GM18909 (cell line): ENCODE results near the gene SORCS3.

Experiments
- ATAC-seq: cut with Tn5 transposase; IDR thresholded peaks from one replicate; pipeline ENCODE4 v1.9.1; 2021; ENCODE audit warnings: mild to moderate bottlenecking; ENCODE audit not compliant: unreplicated experiment, poor library complexity

SORCS3 gene

DNA sequence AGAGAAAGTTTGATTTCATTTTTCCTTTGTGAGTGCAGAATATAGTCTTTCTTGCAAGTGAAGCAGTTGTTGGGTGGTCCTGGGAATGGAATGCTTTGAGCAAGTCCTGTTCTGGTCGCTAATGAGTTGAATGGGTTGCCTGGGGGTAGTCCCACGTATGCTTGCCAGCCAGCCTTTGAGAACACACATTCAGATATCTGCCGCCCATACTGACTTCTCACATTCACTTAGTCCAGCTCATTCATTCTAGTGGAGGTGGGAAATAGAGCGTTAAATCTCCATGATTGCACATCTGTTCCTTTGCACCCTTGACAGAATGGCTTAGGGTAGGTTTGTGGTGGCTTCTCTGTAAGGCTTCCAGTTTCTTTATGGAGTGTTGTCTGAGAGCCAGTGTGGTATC is 256.6 kb downstream of the SORCS3 start:
- no peak for ATAC-seq

DNA sequence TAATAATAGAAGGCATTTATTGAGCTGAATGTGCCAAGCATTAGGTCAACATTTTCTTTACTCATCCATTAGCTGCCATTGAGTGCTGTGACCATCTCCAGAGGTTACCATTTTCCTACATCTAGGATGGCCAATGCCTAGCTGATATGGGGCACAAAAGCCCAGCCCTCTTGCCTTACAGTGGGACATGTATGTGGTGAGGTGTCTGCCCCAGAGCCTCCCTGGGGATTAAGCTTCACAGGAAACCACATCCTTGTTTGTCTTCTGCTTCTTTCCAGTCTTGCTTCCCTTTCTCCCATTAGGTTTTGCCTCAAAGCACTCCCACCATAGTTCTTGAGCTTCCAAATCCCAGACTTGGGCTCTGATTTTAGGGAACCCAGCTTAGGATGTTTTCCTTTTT is 258.7 kb downstream of the SORCS3 start:
- peak; percentile 60 for ATAC-seq

DNA sequence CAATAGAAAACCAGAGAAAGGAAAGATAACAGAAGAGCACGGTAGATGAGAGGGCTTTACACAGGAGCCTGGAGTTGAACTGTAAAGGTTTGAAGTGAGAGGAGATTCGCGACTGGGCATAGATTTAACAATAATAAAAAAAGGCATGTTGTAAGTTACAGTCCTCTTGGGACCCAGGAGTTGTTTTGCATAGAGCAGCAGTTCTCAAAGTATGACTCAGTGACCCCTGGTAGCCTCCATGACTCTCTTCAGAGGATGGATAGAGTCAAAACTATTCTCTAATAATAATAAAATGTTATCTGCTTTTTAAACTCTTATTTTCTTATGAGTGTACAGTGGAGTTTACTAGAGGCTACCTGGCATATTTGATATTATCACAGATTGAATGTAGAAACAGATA is 262.3 kb downstream of the SORCS3 start:
- no peak for ATAC-seq

DNA sequence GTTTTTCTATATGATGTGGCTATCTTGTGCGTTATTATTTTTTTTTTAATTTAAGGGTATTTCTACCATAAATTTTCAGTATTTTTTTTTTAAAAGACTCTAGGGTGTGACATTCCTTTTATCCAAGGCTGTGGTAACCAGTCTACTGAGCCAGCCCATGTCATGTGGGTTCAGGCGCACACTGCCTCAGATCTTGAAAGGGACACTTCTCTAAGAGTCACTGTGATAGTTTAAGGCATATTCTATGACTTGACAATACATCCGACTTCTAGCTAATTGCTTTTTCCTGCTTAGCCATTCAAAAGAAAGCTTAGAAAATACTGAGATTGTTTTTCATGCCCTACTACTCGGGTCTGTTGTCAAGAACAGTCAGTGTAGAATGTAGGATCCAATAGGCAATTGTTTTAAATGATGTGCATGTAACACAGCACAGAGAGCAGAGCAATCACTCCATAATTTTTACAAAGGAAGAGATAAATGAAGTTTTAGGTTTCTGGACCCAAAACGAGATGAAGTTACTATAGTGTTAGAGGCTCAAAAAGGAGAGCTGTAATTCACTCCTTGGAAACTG is 263.7 kb downstream of the SORCS3 start:
- no peak for ATAC-seq

DNA sequence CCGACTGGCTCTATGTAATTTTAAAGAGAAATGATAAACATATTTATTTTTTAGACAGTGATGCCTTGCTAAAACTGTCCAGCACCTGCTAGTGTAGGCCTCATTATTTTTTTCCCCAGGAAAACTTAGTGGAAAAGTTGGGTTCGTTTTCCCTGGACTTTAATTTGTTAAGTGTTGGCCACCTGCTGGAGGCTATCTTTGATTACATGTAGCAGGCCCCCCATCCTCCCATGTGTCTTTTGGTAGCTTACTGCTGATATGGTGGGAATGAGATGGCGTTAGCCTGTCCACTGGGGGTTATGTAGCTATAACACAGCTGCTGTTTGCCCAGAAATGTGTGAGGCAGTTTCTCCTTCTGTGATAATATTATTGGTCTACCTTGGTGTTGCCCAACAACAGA is 265.0 kb downstream of the SORCS3 start:
- no peak for ATAC-seq

DNA sequence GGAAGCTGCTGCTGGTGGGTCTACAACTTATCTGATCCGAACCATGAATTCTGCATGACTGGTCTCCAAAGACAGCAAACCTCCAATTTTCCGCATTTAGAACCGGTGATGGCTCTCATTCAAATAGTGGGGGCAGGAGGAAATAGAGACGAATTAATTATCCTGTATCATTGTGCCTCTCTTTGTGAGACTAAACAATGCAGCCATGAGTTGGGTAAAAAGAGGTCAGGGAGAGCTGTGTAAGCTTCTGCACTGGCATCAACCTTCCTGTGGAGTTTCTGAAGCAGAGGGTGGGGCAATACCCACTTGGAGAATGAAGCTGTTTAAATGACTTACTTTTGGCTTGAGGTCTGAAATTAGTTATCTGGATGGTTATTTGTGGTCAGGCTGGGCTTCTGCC is 266.4 kb downstream of the SORCS3 start:
- no peak for ATAC-seq

DNA sequence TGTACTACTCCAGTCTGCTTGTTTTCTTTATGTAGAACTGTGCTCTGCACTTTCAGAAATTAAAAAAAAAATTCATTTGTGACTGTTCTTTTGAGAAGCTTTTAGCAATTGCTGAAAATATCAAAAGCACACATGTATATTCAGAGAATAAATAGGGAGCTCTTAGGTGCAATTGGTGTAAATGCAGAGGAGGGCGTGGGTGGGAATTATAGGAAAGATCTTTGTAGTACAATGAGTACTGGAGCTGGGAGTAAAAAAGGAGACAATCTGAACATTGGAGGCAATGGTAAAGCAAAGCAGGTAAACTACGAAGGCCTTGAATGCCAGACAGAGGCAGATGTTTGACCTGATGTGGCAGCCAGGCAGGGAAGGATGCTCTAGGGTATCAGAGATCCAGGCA is 267.5 kb downstream of the SORCS3 start:
- no peak for ATAC-seq

DNA sequence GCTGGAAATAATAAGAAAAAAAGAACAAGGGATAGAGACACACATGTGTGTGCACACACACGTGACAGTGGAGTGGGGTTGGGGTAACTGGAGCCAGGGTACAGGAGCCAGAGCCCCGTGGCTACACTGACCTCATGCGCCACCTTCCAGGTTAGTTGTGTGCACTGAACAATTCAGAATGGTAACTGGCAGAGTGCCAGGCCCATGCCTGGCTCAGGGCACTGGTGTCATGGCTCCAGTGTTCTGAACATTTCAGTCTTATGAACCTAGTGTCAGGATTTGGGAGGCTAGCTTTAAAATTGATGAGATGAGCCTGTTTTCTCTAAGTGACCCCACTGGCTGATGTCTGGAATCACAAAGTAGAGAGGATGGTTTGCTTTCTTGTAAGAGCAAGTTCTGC is 269.6 kb downstream of the SORCS3 start:
- ATAC-seq: no peak

DNA sequence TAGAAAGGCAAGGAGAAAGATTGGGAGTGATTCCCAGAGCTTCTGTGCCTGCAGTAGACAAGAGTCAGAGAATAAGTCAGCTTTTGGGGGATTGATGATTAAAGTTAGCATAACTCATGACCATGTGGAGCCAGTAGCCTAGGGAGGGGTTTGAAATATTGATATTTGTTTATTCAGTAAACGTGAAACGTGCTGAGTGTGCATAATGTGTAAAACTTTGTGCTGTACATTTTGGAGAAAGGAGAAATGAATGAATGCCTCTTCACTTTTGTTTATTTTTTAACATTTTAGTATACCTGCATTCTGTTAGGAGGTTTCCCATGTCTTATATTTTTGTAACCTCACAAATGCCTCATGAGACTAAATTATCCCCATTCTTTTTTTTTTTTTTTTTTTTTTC is 272.3 kb downstream of the SORCS3 start:
- ATAC-seq: no peak

DNA sequence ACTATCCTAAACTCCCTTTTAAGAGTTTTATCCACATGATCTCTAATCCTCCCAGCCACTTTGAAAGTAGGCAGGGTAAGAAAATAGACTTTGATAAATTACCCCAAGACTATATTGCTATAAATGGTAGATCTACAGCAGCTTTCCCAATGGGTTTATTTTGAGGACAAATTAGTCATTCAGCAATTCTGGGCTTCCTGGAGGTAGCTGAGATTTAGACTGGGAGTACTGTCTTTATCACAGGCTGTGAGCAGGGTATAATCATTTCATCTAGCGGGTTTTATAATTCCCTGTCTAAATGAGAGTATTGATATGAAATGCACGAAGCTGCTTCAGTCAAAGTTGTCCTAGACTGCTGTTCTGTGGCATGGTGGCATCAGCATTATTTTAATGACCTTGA is 279.4 kb downstream of the SORCS3 start:
- ATAC-seq: no peak

DNA sequence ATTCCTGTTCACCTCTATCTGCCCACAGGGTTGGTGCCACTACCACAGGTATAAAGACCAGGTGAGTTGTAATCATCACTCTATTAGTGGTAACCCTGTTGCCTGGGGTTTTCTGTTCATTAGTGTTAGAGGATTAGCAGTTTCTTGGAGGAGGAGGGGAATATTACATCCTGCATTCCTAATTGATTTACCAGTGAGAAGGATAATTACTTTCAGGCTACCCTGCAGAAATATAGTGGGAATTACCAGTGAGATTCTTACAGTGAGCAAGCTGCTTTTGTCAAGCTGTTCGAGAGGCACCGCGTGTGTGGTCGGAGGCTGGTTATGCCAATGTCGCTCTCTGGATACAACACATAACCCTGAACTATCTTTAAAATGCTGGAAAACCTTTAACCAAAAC is 280.7 kb downstream of the SORCS3 start:
- no peak for ATAC-seq

DNA sequence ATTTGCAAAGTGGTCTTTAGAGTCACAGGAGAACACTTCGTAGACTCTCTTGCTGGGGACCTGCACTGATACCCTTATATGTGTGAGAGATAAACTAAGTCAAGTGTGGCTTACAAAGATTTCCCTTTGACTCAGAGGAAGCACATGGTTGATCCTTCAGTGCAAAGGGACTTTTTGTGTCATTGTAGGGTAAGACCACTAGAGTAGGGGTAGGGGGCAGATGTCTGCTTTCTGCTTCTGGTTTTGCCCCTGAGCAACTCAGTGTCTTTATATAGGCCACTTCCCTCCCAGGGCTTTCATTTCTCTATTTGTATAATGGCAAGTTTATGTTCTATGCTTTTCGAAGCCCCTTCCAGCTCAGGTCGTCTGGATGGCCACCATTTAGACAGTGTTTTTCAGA is 281.7 kb downstream of the SORCS3 start:
- peak; percentile 80 for ATAC-seq

DNA sequence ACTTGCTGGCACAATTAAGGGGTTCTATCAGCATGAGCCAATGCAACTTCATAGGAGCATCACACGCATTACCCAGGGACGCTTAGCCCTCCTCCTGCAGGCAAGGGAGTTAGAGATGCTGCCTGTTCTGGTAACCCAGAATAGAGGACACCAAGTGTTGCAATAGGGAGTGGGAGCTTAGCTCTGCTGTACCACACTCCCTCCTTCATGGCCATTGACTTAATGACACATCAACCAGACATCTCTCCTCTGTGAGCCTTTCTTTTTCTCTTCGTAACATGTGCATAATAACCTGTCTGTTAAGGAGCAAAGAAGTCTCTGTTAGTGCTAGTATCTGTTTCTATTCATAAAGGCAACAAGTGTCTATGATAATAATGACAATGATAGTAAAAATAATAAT is 282.4 kb downstream of the SORCS3 start:
- no peak for ATAC-seq

DNA sequence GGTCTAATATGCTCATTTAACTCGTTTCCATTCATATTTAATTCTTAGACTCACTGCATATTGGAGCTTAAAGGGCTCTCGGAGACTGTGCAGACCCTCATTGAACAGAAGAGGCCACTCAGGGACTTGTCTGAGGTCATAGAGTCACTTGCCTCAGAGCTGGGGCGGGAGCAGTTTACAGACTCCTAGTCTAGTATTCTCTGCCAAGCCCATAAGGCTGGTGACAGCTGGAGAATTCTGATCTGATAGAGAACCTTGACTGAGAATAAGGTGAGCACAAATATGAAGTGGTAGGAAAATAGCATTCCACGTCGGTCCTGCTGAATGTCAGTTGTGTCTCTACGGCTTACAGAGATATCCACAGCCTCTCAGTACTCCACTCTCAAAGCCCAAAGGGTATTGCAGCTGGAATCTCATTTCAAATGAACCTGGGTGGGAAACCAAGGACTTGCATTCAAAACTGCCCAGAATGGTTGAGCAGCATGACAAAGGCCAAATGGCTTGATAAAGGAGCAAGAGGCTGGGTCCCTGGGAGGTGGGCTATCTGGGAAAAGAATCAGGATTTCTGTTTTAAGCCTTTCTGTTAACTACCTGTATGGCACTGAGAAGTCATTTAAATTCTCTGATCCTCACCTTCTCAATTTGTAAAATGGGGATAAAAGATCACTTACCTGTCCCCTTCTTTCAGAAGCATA is 283.2 kb downstream of the SORCS3 start:
- ATAC-seq: no peak

DNA sequence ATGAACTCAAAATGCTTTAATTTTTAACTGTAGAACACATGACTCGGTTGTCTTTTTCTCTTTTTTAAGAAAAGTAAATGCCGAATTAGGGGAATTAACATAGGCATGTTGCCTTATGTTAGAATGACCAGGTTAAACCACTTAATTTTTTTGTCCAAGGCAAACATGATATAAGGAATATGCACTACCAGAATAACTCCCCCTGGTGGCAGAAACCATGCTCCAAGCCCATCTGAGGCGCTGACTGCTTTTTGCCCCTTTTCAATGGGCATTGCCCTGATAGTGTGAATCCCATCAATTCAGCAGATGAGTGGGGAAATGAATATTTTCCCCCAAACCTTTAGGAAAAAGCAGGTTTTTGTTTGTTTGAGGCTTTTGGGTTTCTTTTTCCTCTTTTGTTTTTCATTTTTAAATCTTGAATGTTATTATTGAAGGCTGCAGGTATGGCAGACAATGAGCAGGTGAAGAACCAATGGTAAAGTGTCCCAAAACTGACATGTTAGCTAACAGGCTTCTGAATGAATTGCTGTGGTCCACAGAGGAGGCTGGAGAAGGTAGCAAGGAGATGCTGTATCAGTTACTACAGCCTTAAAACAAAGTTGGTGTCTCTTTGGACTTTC is 284.3 kb downstream of the SORCS3 start:
- ATAC-seq: peak; percentile 44

DNA sequence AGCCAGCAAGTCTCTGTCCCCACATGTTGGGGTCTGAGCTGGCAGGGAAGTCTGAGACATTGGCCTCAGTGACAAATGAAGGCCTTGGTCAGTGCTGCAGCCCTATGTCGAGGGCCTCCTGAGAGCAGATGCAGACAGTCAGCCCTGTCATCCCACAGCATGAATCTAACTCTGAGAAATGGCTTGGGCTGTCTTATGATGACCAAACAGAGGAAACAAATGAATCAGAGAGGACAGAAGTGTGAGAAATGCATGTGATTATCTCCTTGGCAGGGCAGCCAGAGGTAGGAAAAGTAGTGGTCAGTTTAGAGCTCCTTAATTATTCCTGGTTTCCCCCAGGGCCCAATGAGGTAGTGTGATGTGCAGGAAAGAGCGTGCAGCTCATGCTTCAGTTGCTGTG is 287.6 kb downstream of the SORCS3 start:
- no peak for ATAC-seq

DNA sequence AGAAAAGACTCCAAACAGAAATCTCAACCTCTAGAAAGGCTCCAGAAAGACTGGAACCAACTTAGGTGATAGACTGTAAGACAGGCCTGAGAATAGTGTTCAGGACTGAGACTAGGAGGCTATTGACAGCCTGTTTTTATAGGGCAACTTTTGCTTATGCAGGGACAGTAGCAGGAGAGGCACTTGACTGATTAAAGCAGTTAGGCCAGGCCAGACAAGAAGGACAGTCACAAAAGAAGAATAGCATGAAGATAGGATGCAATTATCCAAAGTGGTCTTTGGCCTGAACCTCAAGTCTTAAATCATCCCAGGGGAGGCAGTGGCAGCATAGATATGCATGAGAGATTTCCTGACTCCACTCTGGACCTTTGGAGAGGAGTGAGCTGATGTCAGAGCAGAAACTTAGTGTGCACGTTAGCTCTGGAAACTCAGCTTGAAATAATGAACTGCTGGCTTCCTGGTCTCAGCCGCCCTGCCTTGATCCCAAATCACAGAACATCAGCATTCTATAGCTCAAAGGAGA is 290.6 kb downstream of the SORCS3 start:
- no peak for ATAC-seq

DNA sequence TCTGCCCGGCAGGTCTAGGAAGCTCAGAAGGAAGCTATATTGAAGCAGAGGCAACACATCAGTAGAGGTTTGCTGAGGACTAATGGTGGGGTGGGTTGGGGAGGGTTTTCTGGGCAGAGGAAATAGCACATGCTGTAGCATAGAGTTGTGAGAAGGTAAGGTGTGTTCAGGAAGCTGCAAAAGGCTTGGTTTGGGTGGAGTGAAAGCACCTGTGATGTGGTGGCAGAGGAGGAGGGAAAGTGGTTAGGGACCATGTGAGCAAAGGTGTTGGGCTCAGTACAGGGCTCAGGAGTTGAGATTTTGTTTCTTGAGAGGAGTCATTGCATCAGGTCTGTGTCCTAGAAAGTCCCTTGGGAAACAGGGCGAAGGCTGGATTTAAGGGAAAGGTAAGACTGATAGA is 294.6 kb downstream of the SORCS3 start:
- no peak for ATAC-seq

DNA sequence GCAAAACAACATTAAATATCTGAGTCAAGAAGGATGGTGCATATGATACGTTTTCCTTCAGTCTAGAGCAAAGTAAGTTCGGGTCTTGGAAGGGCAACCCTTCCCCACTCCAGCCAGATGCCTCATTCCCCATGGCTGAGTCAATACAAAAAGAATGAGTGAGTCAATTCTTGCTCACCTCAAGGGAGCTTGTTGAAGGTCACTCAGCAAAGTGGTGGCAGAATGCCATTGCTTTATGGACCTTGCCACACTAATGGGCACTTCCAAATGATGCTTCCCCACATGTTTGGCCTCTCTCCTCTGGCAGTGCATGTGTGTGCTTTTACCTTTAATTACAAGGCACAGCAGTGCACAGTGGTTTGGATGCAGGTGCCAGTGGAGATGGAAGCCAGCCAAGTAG is 296.5 kb downstream of the SORCS3 start:
- ATAC-seq: no peak

DNA sequence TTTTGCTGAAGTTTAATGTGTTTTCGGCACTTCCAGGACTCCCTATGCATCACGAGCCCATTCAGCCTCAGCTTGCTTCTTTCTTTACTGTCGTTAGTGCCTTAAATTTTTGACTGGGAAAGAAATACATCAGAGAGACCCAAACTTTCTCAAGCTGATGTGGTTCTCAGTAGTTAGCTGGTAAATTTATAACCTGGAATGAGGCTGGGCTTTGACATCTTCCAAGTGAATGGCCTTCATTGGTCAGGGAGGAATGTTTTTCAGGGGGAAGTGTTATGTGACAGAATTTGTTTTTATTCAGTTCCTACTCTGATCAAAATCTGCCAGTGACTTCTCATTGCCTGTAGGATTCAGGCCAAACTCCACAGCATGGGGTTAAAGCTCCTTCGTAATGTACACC is 296.9 kb downstream of the SORCS3 start:
- ATAC-seq: no peak

DNA sequence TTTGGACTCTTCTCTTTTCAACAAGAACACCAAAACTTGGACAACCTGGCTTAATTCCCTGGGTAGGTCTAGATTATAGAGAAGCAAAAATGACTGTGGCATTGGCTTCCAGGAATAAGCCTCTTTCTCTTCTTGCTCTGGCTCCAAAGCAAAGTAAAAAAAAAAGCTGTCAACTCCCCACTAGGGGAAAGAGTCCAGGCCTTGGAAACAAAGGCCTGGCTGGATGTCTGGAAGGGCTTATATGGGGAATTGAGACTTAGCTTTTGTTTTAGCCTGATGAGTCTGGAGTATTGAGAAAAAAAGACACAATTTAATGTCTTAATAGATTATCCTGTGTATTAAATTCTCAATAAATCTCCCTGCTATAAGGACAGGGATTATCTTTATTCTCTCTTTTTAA is 300.6 kb downstream of the SORCS3 start:
- no peak for ATAC-seq

DNA sequence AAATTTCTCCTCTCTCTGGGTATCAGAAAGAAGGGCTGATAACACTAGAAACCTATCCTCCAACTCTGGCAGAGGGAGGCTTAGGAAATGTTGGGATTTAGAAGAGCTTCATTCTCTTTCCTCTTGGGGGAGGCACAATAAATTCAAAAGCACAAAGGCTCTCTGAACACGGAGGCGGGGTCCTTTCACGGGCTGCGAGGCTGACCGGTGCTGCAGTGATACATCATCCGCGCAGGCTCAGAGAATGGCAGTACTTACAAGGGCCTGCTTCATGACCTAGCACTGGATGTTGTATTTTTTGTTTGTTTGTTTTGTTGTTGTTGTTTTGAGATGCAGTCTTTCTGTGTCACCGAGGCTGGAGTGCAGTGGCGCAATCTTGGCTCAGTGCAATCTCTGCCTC is 306.2 kb downstream of the SORCS3 start:
- no peak for ATAC-seq
